Liver (tissue), 9 donors: Measurements from ENCODE around the gene VDR. TPM values are rescaled to one million over a fixed set of nuclear protein-coding genes. Genes with fewer than 3 reads are reported as not detected.

Experiments
- DNase-seq: peaks from one replicate; pipeline ENCODE4 v3.0.0-alpha.2; 2017; ENCODE audit warnings: low spot score
- H3K27ac ChIP-seq, 2 donors: one replicate each; pipeline ENCODE4 v1.7.0; 2013; ENCODE audit warnings: inconsistent platforms in 2 of 2, low read length in 2 of 2, control low read depth in 1 of 2, low read depth in 1 of 2, mild to moderate bottlenecking in 1 of 2
- H3K27me3 ChIP-seq, 4 donors: one replicate each; pipeline versions ENCODE4 v1.6.1 to v1.7.0; 2013; ENCODE audit warnings: low read length in 3 of 4, inconsistent platforms in 1 of 4, mild to moderate bottlenecking in 1 of 4, moderate library complexity in 1 of 4; ENCODE audit not compliant: control insufficient read depth in 4 of 4, insufficient read depth in 4 of 4
- H3K36me3 ChIP-seq, 4 donors: one replicate each; pipeline versions ENCODE4 v1.6.1 to v1.7.0; 2013; ENCODE audit warnings: low read length in 3 of 4, mild to moderate bottlenecking in 3 of 4, low read depth in 1 of 4, moderate library complexity in 1 of 4; ENCODE audit not compliant: control insufficient read depth in 4 of 4, insufficient read depth in 3 of 4
- H3K4me1 ChIP-seq, 4 donors: one replicate each; pipeline versions ENCODE4 v1.6.1 to v1.7.0; 2013; ENCODE audit warnings: low read length in 3 of 4, mild to moderate bottlenecking in 3 of 4, moderate library complexity in 1 of 4; ENCODE audit not compliant: control insufficient read depth in 4 of 4, insufficient read depth in 4 of 4
- H3K4me3 ChIP-seq, 3 donors: one replicate each; pipeline versions ENCODE4 v1.6.1 to v1.7.0; 2013; ENCODE audit warnings: low read length in 3 of 3, control low read depth in 1 of 3, low read depth in 1 of 3, mild to moderate bottlenecking in 1 of 3
- H3K9ac ChIP-seq, 2 donors: one replicate each; pipeline ENCODE4 v1.7.0; 2013; ENCODE audit warnings: low read length in 2 of 2, mild to moderate bottlenecking in 2 of 2, moderate library complexity in 2 of 2, control low read depth in 1 of 2, low read depth in 1 of 2
- H3K9me3 ChIP-seq, 4 donors: one replicate each; pipeline versions ENCODE4 v1.6.1 to v1.7.0; 2013; ENCODE audit warnings: low read length in 3 of 4; ENCODE audit not compliant: control insufficient read depth in 4 of 4
- EGR1 ChIP-seq, 2 donors: IDR thresholded peaks; 2 replicates each; pipeline ENCODE4 v1.6.1; 2016 to 2018; ENCODE audit warnings: antibody characterized with exemption in 2 of 2, low read depth in 2 of 2
- FOXA1 ChIP-seq: IDR thresholded peaks from 2 replicates; pipeline ENCODE4 v1.6.1; 2016; ENCODE audit warnings: antibody characterized with exemption
- GABPA ChIP-seq, 2 donors: IDR thresholded peaks in 1 of 2; conservative IDR thresholded peaks in 1 of 2; 2 replicates each; pipeline ENCODE4 v1.6.1; 2016; ENCODE audit warnings: antibody characterized with exemption in 2 of 2, mild to moderate bottlenecking in 1 of 2, moderate library complexity in 1 of 2
- HNF4A ChIP-seq, 2 donors: conservative IDR thresholded peaks; 2 replicates each; pipeline ENCODE4 v1.6.1; 2016; ENCODE audit warnings: antibody characterized with exemption in 2 of 2, mild to moderate bottlenecking in 2 of 2
- HNF4G ChIP-seq: IDR thresholded peaks from 2 replicates; pipeline ENCODE4 v1.6.1; 2016; ENCODE audit warnings: antibody characterized with exemption
- JUND ChIP-seq, 2 donors: IDR thresholded peaks; 2 replicates each; pipeline ENCODE4 v1.6.1; 2016; ENCODE audit warnings: antibody characterized with exemption in 2 of 2
- MAX ChIP-seq: IDR thresholded peaks from 2 replicates; pipeline ENCODE4 v1.6.1; 2016; ENCODE audit warnings: antibody characterized with exemption
- NR2F2 ChIP-seq: IDR thresholded peaks from 2 replicates; pipeline ENCODE4 v1.6.1; 2016; ENCODE audit warnings: antibody characterized with exemption
- RAD21 ChIP-seq, 2 donors: IDR thresholded peaks; 2 replicates each; pipeline ENCODE4 v1.6.1; 2016; ENCODE audit warnings: antibody characterized with exemption in 2 of 2, mild to moderate bottlenecking in 2 of 2
- REST ChIP-seq: IDR thresholded peaks from 2 replicates; pipeline ENCODE4 v1.6.1; 2016; ENCODE audit warnings: antibody characterized with exemption, mild to moderate bottlenecking
- RXRA ChIP-seq, 2 donors: IDR thresholded peaks; 2 replicates each; pipeline ENCODE4 v1.6.1; 2017 to 2018; ENCODE audit warnings: antibody characterized with exemption in 2 of 2, mild to moderate bottlenecking in 1 of 2
- SP1 ChIP-seq: IDR thresholded peaks from 2 replicates; pipeline ENCODE4 v1.6.1; 2018; ENCODE audit warnings: antibody characterized with exemption, mild to moderate bottlenecking
- TAF1 ChIP-seq: conservative IDR thresholded peaks from 2 replicates; pipeline ENCODE4 v1.6.1; 2016; ENCODE audit warnings: antibody characterized with exemption, mild to moderate bottlenecking
- YY1 ChIP-seq: IDR thresholded peaks from 2 replicates; pipeline ENCODE4 v1.6.1; 2016; ENCODE audit warnings: antibody characterized with exemption, mild to moderate bottlenecking
- WGBS: extraction: QIAGEN DNeasy Blood & Tissue Kit; methylation state at CpG from one replicate; pipeline ENCODE4 v1.1.7; 2013; 5-methylcytosine and 5-hydroxymethylcytosine counted together
- polyA plus RNA-seq, 2 donors: library from polyadenylated mRNA; stranded (reverse) in 1 of 2; unstranded in 1 of 2; fragments of 200-250 nt in 1 of 2; fragments of >200 nt in 1 of 2; fragmentation: Nextera tagmentation in 1 of 2; extraction: Ambion mirVana in 1 of 2; gene quantifications; one replicate each; pipeline versions ENCODE4 v1.2.1 to v1.2.3, GENCODE V29; 2013 to 2015
- total RNA-seq, 2 donors: library from RNA; depleted of rRNA; stranded (reverse); fragments of >200 nt; gene quantifications; one replicate each; pipeline ENCODE4 v1.2.3, GENCODE V29; 2014
- TF ChIP-seq, protein P1 (sequence below): IDR thresholded peaks from 2 replicates; pipeline ENCODE4 v1.6.1; 2016; ENCODE audit warnings: antibody characterized with exemption
- TF ChIP-seq, protein P2 (sequence below): fragments of 150-350 bp; IDR thresholded peaks from 2 replicates; pipeline ENCODE4 v1.5.1; 2017; ENCODE audit warnings: improper control_type of control experiment, low read depth, low read length; ENCODE audit not compliant: missing input control
- donor health status: healthy.
- donor health status: healthy.
- donor health status: healthy.
- donor health status: healthy.
- donor health status: healthy.

VDR gene
- total and polyA plus RNA-seq, 4 donors = 0.25 to 0.47 (median 0.35) TPM

DNA sequence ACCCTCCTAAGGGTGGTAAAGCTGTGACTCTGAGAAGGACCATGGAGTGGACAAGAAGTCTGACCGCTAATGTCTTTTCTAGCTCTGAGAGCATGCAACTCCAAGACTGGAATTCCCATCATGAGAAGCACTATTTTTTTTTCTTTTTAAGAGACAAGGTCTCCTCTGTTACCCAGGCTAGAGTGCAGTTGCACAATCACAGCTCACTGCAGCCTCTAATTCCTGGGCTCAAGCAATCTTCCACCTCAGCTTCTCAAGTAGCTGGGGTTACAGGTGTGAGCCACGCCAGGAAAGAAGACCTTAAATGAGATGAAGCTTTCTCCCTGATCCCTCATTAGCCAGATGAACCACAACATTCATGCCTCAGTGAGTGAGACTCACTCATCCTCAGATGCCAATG is 19.2 kb downstream of the VDR start:
- no peak for DNase-seq
- TF ChIP-seq JUND (IDR thresholded peaks at IDR 0.05) (no peak), MAX (no peak), YY1 (no peak), REST (no peak)
- TF ChIP-seq, protein P1, sequence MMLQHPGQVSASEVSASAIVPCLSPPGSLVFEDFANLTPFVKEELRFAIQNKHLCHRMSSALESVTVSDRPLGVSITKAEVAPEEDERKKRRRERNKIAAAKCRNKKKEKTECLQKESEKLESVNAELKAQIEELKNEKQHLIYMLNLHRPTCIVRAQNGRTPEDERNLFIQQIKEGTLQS = no peak
- H3K9me3 ChIP-seq = no peaks in the 10 kb centered on the region
- no peaks in the 10 kb centered on the region for H3K36me3 ChIP-seq
- 98% methylated on average over 2 of the region's 2 CpGs for WGBS
- H3K4me1 ChIP-seq = no peaks in the 10 kb centered on the region
- no peaks in the 10 kb centered on the region for H3K27me3 ChIP-seq
- H3K27ac ChIP-seq = no peak overlapping the region
- no peak overlapping the region for H3K4me3 ChIP-seq
- no peak overlapping the region for H3K9ac ChIP-seq

- WGBS = 80% methylated on average over 10 of the region's 10 CpGs
- no peak overlapping the region for H3K27ac ChIP-seq
- TF ChIP-seq HNF4A (conservative IDR thresholded peaks at IDR 0.05) (no peak), SP1 (no peak), FOXA1 (no peak), YY1 (no peak), RXRA (IDR thresholded peaks at IDR 0.05) (no peak), HNF4G (no peak), NR2F2 (no peak), JUND (IDR thresholded peaks at IDR 0.05) (no peak), RAD21 (IDR thresholded peaks at IDR 0.05) (no peak), GABPA (IDR thresholded peaks at IDR 0.05 in 1 of 2, conservative IDR thresholded peaks at IDR 0.05 in 1 of 2) (no peak), TAF1 (no peak), EGR1 (IDR thresholded peaks at IDR 0.05; ENCODE audit: low read depth in 2 of 2) (no peak)
- TF ChIP-seq, protein P1 = no peak
- TF ChIP-seq, protein P2, sequence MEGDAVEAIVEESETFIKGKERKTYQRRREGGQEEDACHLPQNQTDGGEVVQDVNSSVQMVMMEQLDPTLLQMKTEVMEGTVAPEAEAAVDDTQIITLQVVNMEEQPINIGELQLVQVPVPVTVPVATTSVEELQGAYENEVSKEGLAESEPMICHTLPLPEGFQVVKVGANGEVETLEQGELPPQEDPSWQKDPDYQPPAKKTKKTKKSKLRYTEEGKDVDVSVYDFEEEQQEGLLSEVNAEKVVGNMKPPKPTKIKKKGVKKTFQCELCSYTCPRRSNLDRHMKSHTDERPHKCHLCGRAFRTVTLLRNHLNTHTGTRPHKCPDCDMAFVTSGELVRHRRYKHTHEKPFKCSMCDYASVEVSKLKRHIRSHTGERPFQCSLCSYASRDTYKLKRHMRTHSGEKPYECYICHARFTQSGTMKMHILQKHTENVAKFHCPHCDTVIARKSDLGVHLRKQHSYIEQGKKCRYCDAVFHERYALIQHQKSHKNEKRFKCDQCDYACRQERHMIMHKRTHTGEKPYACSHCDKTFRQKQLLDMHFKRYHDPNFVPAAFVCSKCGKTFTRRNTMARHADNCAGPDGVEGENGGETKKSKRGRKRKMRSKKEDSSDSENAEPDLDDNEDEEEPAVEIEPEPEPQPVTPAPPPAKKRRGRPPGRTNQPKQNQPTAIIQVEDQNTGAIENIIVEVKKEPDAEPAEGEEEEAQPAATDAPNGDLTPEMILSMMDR = no peak
- H3K36me3 ChIP-seq = no peaks in the 10 kb centered on the region
- H3K4me1 ChIP-seq = no peaks in the 10 kb centered on the region
- H3K9ac ChIP-seq = no peak overlapping the region
- no peak overlapping the region for H3K4me3 ChIP-seq
- H3K27me3 ChIP-seq = no peaks in the 10 kb centered on the region
- no peaks in the 10 kb centered on the region for H3K9me3 ChIP-seq
- DNase-seq = no peak
Measured at GRCh38 chr12:47885012-47885501, 19.7 kb downstream of the VDR start.
